Heart left ventricle (tissue), 13 donors: ENCODE results near the gene FMN2.

Experiments used
- POLR2A ChIP-seq, 2 donors: fragments of 450-650 bp; IDR thresholded peaks; one replicate each; pipeline ENCODE4 v1.6.1; 2017; ENCODE audit warnings: antibody characterized with exemption in 2 of 2, mild to moderate bottlenecking in 2 of 2, moderate library complexity in 2 of 2
- TF ChIP-seq, protein P1 (sequence below), 12 donors: fragments of 200-600 bp; sonication (generic) in 4 of 12; IDR thresholded peaks; one replicate each; pipeline versions ENCODE4 v1.5.0 to v1.8.0; 2018 to 2022; ENCODE audit warnings: antibody characterized with exemption in 12 of 12, mild to moderate bottlenecking in 5 of 12
- donor health status: ischemic (EF 13 %, LVEDD 7.1; RV severe dilation, severe dysfunction).
- donor health status: DM: no; HTN: yes; CAD: no.
- donor health status: DM: no; HTN: no; CAD: no.
- donor health status: ischemic (EF 25% LVEDD 6.9; RV normal size, moderate dysfunction).
- donor health status: ischemic (EF 25% LVEDD 5.7; RV mildly dilated, moderate dysfunction).
- donor health status: ischemic (EF 35%, LVEDD 5.7; RV mildly dilated, moderate dysfunction).
- donor health status: nonischemic (EF 11% LVEDD 7.7; RV severe dilation, severe dysfunction).
- donor health status: DM: yes; HTN: yes; CAD: no.
- donor health status: PGD.
- donor health status: ischemic (EF 29% LVEDD 5.4; RV normal size, mild dysfunction).
- donor health status: nonischemic (EF 23%, LVEDD 6.1; RV moderate dilation, normal function).

DNA sequence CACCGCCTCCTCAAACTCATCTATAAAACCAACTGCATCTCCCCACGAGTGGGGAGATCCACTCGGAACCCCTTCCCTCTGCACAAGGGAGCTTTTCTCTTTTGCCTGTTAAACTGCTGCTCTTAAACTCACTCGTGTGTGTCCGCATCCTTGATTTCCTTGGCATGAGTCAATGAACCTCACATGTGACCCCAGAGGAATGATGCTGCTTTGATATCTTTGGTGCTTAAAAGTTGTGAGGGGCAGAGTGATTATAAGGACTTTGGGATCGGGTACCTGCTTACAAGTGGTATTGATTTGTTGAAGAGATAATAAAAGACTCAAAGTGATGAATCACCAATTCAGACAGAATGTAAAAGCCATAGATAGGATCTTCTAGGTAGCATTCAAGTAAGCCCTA is 394.9 kb downstream of the FMN2 start:
- TF ChIP-seq, protein P1, sequence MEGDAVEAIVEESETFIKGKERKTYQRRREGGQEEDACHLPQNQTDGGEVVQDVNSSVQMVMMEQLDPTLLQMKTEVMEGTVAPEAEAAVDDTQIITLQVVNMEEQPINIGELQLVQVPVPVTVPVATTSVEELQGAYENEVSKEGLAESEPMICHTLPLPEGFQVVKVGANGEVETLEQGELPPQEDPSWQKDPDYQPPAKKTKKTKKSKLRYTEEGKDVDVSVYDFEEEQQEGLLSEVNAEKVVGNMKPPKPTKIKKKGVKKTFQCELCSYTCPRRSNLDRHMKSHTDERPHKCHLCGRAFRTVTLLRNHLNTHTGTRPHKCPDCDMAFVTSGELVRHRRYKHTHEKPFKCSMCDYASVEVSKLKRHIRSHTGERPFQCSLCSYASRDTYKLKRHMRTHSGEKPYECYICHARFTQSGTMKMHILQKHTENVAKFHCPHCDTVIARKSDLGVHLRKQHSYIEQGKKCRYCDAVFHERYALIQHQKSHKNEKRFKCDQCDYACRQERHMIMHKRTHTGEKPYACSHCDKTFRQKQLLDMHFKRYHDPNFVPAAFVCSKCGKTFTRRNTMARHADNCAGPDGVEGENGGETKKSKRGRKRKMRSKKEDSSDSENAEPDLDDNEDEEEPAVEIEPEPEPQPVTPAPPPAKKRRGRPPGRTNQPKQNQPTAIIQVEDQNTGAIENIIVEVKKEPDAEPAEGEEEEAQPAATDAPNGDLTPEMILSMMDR (IDR thresholded peaks at IDR 0.05) = no peak
- TF ChIP-seq POLR2A (IDR thresholded peaks at IDR 0.05) = no peak
